Measurements from ENCODE around the gene ETV3. TPM values are rescaled to one million over a fixed set of nuclear protein-coding genes. Genes with fewer than 3 reads are reported as not detected.

The ETV3 gene
- total RNA-seq, 1 experiment from 2014 or later = 36.3 TPM

DNA sequence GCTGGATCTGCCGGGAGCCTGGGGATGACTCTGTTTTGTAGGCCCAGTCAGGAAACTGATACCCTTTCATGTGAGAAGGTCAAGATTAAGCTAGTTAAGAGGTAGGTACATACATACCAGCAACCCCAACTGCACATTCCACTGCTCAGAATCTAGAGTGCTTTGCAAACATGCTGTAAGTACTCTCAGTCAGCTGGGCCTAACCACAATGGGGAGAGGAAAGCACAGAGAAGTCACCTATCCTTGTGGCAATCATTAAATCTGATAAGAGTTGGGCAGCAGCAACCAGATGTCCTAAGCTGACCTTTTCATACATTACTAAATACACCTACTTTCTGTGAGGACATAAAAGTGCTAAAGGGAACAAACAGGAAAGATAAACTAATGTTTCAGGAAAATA, 2.5 kb downstream of the ETV3 start:
- Mint-ChIP-seq H3K4me1 (peaks cover 34 to 35% of the 10 kb centered on the region in 2 experiments), H3K27me3 (ENCODE audit: low read depth) (no peaks in the 10 kb centered on the region), H3K9me3 (no peaks in the 10 kb centered on the region), H3K36me3 (ENCODE audit: insufficient read depth in 1 of 3, low read depth in 3 of 3) (peaks cover 30 to 56% (median 55%) of the 10 kb centered on the region in 3 experiments; a peak in 6 of 7 replicates), H3K27ac (no peak overlapping the region), H3K4me3 (no peak overlapping the region)
- Histone ChIP-seq H3K4me1 (ENCODE audit: insufficient read depth, low read length) (peaks cover 4% of the 10 kb centered on the region; the same call in 1 of the 2 replicates), H3K27me3 (ENCODE audit: insufficient read depth, low read length) (no peaks in the 10 kb centered on the region), H4K8ac (replicated peaks; ENCODE audit: insufficient read length, low read depth, low read length) (no peak overlapping the region), H3K23me2 (ENCODE audit: insufficient read length, low read depth, low read length, poor library complexity, severe bottlenecking) (peaks cover 13% of the 10 kb centered on the region), H4K20me1 (ENCODE audit: control insufficient read depth, insufficient read depth, insufficient read length) (no peaks in the 10 kb centered on the region), H2BK12ac (ENCODE audit: insufficient read length, low read depth, low read length) (no peak overlapping the region), H3T11ph (ENCODE audit: low read length) (no peak overlapping the region), H2AK5ac (ENCODE audit: insufficient read length, low read length) (no peak overlapping the region), H3K23ac (ENCODE audit: insufficient read length, low read depth, low read length) (no peak overlapping the region), H4K91ac (ENCODE audit: insufficient read length, low read depth, low read length) (no peak overlapping the region), H3K9me3 (ENCODE audit: control insufficient read depth, low read depth, low read length) (no peaks in the 10 kb centered on the region), H3K56ac (ENCODE audit: insufficient read length, low read depth, low read length) (no peak overlapping the region), H3K79me1 (ENCODE audit: insufficient read depth, low read depth, low read length, poor library complexity, severe bottlenecking) (peaks cover 10% of the 10 kb centered on the region), H3K4ac (ENCODE audit: low read depth, low read length) (no peak overlapping the region), H3K4me2 (ENCODE audit: insufficient read depth, insufficient read length, low read length) (no peak overlapping the region), H3K14ac (ENCODE audit: insufficient read depth, low read length) (no peak overlapping the region), H2AFZ (ENCODE audit: low read length) (no peak overlapping the region), H2BK120ac (ENCODE audit: low read depth, low read length, poor library complexity, severe bottlenecking) (no peak overlapping the region), H3K27ac (ENCODE audit: insufficient read length, low read depth, low read length) (no peak overlapping the region), H3K9ac (ENCODE audit: extremely low read depth, insufficient read length, low read length) (no peak overlapping the region), H2BK15ac (ENCODE audit: low read depth, low read length) (no peak overlapping the region), H3K18ac (ENCODE audit: insufficient read length, low read depth, low read length) (no peak overlapping the region), H2BK20ac (ENCODE audit: low read depth, low read length, poor library complexity, severe bottlenecking) (no peak overlapping the region), H2BK5ac (ENCODE audit: insufficient read length, low read length) (no peak overlapping the region), H4K5ac (ENCODE audit: insufficient read length, low read depth, low read length) (no peak overlapping the region), H3K79me2 (ENCODE audit: insufficient read depth, low read length) (peaks cover 10% of the 10 kb centered on the region; the same call in 1 of the 2 replicates)
- TF ChIP-seq, protein P1, sequence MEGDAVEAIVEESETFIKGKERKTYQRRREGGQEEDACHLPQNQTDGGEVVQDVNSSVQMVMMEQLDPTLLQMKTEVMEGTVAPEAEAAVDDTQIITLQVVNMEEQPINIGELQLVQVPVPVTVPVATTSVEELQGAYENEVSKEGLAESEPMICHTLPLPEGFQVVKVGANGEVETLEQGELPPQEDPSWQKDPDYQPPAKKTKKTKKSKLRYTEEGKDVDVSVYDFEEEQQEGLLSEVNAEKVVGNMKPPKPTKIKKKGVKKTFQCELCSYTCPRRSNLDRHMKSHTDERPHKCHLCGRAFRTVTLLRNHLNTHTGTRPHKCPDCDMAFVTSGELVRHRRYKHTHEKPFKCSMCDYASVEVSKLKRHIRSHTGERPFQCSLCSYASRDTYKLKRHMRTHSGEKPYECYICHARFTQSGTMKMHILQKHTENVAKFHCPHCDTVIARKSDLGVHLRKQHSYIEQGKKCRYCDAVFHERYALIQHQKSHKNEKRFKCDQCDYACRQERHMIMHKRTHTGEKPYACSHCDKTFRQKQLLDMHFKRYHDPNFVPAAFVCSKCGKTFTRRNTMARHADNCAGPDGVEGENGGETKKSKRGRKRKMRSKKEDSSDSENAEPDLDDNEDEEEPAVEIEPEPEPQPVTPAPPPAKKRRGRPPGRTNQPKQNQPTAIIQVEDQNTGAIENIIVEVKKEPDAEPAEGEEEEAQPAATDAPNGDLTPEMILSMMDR (conservative IDR thresholded peaks at IDR 0.05) = no peak
- no CpG with 5 or more reads among the region's 1 CpG for WGBS (ENCODE audit: extremely low coverage, insufficient read length, low lambda C conversion rate)
- no peak for DNase-seq
